Sigmoid colon (tissue), 3 donors: ENCODE results near the gene GMDS.

Experiments
- POLR2A ChIP-seq, 2 donors: fragments of 450-650 bp; IDR thresholded peaks; one replicate each; pipeline ENCODE4 v1.6.1; 2016; ENCODE audit warnings: antibody characterized with exemption in 2 of 2, mild to moderate bottlenecking in 2 of 2, moderate library complexity in 2 of 2
- TF ChIP-seq, protein P1 (sequence below), 4 experiments: fragments of 450-650 bp in 3 of 4; fragments of 200-600 bp in 1 of 4; IDR thresholded peaks; one replicate each; pipeline ENCODE4 v1.5.1; 2016 to 2019; ENCODE audit warnings: antibody characterized with exemption in 4 of 4, mild to moderate bottlenecking in 3 of 4, moderate library complexity in 2 of 4

DNA sequence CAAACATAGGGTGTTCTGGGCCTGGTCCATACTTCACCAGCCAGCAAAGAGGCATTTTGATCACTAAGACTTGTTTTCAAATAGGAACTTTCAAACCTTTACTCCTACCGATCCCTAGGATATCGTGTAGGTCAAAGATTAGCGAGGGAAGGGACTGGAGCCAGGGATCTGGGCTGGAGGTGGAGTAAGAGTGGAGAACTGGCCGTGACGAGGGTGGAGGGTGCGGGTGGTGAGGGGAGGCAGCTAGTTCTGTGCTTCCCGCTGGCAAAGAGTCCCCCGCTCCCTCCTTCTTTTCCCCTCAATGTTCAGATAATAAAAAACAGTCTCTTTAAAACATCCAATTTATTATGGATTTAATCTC lies 446.5 kb downstream of the GMDS start:
- TF ChIP-seq POLR2A (IDR thresholded peaks at IDR 0.05) = no peak
- TF ChIP-seq, protein P1, sequence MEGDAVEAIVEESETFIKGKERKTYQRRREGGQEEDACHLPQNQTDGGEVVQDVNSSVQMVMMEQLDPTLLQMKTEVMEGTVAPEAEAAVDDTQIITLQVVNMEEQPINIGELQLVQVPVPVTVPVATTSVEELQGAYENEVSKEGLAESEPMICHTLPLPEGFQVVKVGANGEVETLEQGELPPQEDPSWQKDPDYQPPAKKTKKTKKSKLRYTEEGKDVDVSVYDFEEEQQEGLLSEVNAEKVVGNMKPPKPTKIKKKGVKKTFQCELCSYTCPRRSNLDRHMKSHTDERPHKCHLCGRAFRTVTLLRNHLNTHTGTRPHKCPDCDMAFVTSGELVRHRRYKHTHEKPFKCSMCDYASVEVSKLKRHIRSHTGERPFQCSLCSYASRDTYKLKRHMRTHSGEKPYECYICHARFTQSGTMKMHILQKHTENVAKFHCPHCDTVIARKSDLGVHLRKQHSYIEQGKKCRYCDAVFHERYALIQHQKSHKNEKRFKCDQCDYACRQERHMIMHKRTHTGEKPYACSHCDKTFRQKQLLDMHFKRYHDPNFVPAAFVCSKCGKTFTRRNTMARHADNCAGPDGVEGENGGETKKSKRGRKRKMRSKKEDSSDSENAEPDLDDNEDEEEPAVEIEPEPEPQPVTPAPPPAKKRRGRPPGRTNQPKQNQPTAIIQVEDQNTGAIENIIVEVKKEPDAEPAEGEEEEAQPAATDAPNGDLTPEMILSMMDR (IDR thresholded peaks at IDR 0.05) = no peak
